Calu3 (cell line): ENCODE measurements around the gene CNGB1. TPM values are rescaled to one million over a fixed set of nuclear protein-coding genes. Genes with fewer than 3 reads are reported as not detected.
"Not testable (repeated sequence)": the region's sequence is repeated elsewhere in the genome, so short reads cannot be mapped to it uniquely, and the experiment has no call there.

Experiments used
- BruUV-seq: library from RNA; stranded (reverse); fragments of 400-500 nt; replicated peaks from 2 replicates; lab custom pipeline; 2021; lab: Mats Ljungman, UMichigan
- CTCF ChIA-PET: fragments of 300-600 bp; sonication (Branson Sonifier 250); formaldehyde crosslinking; loops from one replicate; lab custom pipeline; 2022; ENCODE audit warnings: antibody characterized with exemption; lab: Charles Lee
- DNase-seq: peaks from one replicate; pipeline ENCODE4 v3.0.0; 2022
- H3K27ac Mint-ChIP-seq: one replicate; pipeline ENCODE4 v1.8.0; 2022; ENCODE audit warnings: mixed read lengths; ENCODE audit not compliant: unreplicated experiment
- H3K27me3 Mint-ChIP-seq: one replicate; pipeline ENCODE4 v1.8.0; 2022; ENCODE audit warnings: mixed read lengths; ENCODE audit not compliant: unreplicated experiment
- H3K36me3 Mint-ChIP-seq: one replicate; pipeline ENCODE4 v1.8.0; 2022; ENCODE audit warnings: mild to moderate bottlenecking, moderate library complexity, mixed read lengths; ENCODE audit not compliant: insufficient read depth, unreplicated experiment
- H3K4me1 Mint-ChIP-seq: one replicate; pipeline ENCODE4 v1.8.0; 2022; ENCODE audit warnings: mild to moderate bottlenecking, low read depth, mixed read lengths; ENCODE audit not compliant: unreplicated experiment
- H3K4me3 Mint-ChIP-seq: one replicate; pipeline ENCODE4 v1.8.0; 2022; ENCODE audit warnings: mild to moderate bottlenecking, low read depth, moderate library complexity, mixed read lengths; ENCODE audit not compliant: unreplicated experiment
- H3K9me3 Mint-ChIP-seq: one replicate; pipeline ENCODE4 v1.8.0; 2022; ENCODE audit warnings: low read depth, mixed read lengths; ENCODE audit not compliant: unreplicated experiment
- intact Hi-C: fragments of 100-400 bp; cut with micrococcal nuclease; formaldehyde crosslinking; loops from one replicate; pipeline ENCODE4 v1.10.0; 2022; ENCODE audit not compliant: unreplicated experiment
- total RNA-seq: library from RNA; stranded (reverse); gene quantifications from 2 replicates; pipeline ENCODE4 v1.2.3, GENCODE V29; 2022
- TF ChIP-seq, protein P1 (sequence below): fragments of 200-600 bp; IDR thresholded peaks from one replicate; pipeline ENCODE4 v1.8.0; 2022; ENCODE audit warnings: antibody characterized with exemption; ENCODE audit not compliant: unreplicated experiment

CNGB1 gene
- total RNA-seq, 1 experiment from 2014 or later = 0.19 TPM

DNA sequence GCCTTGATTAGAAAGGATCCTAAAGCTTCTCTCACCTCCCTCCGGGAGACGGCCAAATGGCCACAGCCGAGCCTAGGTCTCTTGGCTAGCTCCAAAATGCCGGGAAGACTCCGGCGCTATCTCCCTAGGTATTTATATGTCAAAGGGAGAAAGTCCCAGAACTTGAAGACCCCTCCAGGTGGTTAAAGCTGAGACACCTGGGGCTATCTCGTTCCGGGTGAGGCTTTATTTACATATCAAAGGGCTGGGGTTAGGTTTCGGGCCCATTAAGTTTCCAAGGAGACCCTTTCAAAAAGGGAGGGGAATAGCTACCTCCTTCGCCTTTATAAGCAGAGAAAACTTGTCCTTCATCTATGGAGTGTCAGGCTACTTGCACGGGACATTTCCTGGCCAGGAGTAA, 97.7 kb downstream of the CNGB1 start:
- Mint-ChIP-seq H3K4me1 (peaks cover 18% of the 10 kb centered on the region), H3K27ac (no peak overlapping the region), H3K9me3 (no peaks in the 10 kb centered on the region), H3K4me3 (no peak overlapping the region), H3K36me3 (no peaks in the 10 kb centered on the region), H3K27me3 (no peaks in the 10 kb centered on the region)
- no TSS peak for BruUV-seq
- DNase-seq = no peak
- CTCF ChIA-PET = no interaction called here
- intact Hi-C loops = no loop called here
- TF ChIP-seq, protein P1, sequence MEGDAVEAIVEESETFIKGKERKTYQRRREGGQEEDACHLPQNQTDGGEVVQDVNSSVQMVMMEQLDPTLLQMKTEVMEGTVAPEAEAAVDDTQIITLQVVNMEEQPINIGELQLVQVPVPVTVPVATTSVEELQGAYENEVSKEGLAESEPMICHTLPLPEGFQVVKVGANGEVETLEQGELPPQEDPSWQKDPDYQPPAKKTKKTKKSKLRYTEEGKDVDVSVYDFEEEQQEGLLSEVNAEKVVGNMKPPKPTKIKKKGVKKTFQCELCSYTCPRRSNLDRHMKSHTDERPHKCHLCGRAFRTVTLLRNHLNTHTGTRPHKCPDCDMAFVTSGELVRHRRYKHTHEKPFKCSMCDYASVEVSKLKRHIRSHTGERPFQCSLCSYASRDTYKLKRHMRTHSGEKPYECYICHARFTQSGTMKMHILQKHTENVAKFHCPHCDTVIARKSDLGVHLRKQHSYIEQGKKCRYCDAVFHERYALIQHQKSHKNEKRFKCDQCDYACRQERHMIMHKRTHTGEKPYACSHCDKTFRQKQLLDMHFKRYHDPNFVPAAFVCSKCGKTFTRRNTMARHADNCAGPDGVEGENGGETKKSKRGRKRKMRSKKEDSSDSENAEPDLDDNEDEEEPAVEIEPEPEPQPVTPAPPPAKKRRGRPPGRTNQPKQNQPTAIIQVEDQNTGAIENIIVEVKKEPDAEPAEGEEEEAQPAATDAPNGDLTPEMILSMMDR = no peak

DNA sequence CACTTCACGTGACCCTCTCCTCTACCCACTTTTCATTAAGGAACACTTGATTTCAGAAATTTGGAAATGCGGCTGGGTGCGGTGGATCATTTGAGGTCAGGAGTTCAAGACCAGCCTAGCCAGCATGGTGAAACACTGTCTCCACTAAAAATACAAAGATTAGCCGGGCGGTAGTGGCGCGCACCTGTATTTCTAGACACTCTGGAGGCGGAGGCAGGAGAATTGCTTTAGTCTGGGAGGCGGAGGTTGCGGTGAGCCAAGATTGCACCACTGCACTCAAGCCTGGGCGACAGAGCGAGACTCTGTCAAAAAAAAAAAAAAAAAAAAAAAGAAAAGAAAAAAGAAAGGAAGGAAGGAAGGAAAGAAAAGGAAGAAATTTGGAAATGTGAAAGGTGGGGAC, 98.2 kb downstream of the CNGB1 start:
- intact Hi-C loops, H3K9me3 Mint-ChIP-seq, H3K36me3 Mint-ChIP-seq, DNase-seq, CTCF ChIA-PET, BruUV-seq, H3K4me3 Mint-ChIP-seq, H3K27ac Mint-ChIP-seq, H3K27me3 Mint-ChIP-seq: not testable (repeated sequence)
- H3K4me1 Mint-ChIP-seq = peaks cover 18% of the 10 kb centered on the region

DNA sequence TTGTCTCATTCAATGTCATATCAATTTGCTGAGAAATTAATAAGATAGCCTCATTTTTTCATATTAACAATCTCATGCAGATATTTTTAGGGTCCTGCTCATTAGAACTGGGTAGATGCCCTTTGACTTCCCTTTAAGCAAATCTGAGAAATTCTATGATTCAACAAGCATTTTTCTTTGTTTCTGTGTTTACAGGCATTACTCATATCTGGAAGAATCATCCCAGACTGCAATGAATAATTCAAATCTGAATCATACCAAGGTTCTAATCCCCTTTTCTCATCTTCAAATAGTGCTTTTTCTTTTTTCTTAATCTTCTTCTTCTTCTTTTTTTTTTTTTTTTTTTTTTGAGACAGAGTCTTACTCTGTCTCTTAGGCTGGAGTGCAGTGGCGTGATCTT, 99.5 kb downstream of the CNGB1 start:
- H3K9me3 Mint-ChIP-seq = no peaks in the 10 kb centered on the region
- no peak for DNase-seq
- no peaks in the 10 kb centered on the region for H3K27me3 Mint-ChIP-seq
- H3K4me3 Mint-ChIP-seq = no peak overlapping the region
- CTCF ChIA-PET = no interaction called here
- H3K36me3 Mint-ChIP-seq = no peaks in the 10 kb centered on the region
- TF ChIP-seq, protein P1 = no peak
- H3K4me1 Mint-ChIP-seq = peaks cover 18% of the 10 kb centered on the region
- no peak overlapping the region for H3K27ac Mint-ChIP-seq
- intact Hi-C loops = no loop called here
- no TSS peak for BruUV-seq

DNA sequence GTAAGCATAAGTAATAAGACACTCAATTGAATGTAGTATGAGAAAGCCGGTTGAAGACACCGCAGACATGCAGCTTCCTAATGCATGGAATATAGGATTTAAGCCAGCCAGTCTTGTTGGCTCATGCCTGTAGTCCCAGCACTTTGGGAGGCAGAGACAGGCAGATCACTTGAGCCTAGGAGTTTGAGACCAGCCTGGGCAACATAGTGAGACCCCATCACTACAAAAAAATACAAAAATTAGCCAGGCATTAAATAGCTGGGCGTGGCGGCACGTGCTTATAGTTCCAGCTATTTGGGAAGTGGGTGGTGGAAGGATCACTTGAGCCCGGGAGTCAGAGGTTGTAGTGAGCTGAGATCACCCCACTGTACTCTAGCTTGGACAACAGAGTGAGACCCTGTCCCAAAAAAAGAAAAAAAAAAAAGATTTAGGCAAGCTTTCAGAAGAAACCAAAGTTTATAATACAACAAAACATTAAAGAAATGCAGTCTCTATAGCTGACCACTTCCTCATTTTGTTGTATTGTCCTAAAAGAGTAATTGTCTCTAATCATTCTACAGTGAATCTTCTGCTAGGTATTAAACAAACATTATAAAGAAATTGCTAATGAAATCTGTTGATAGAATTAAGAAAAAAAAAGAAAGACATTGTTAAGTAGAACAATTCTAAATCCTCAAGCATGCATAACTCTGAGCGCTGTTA, 100.0 kb downstream of the CNGB1 start:
- no TSS peak for BruUV-seq
- H3K27me3 Mint-ChIP-seq = no peaks in the 10 kb centered on the region
- H3K27ac Mint-ChIP-seq = no peak overlapping the region
- intact Hi-C loops = no loop called here
- no peak for DNase-seq
- H3K4me3 Mint-ChIP-seq = no peak overlapping the region
- CTCF ChIA-PET = interaction anchor here (0.6 kb wide), 1 partner anchor 21 kb away, joined by 3 read pairs; no protein-coding TSS in a partner anchor
- TF ChIP-seq, protein P1 = no peak
- H3K4me1 Mint-ChIP-seq = peaks cover 18% of the 10 kb centered on the region
- no peaks in the 10 kb centered on the region for H3K9me3 Mint-ChIP-seq
- H3K36me3 Mint-ChIP-seq = no peaks in the 10 kb centered on the region

DNA sequence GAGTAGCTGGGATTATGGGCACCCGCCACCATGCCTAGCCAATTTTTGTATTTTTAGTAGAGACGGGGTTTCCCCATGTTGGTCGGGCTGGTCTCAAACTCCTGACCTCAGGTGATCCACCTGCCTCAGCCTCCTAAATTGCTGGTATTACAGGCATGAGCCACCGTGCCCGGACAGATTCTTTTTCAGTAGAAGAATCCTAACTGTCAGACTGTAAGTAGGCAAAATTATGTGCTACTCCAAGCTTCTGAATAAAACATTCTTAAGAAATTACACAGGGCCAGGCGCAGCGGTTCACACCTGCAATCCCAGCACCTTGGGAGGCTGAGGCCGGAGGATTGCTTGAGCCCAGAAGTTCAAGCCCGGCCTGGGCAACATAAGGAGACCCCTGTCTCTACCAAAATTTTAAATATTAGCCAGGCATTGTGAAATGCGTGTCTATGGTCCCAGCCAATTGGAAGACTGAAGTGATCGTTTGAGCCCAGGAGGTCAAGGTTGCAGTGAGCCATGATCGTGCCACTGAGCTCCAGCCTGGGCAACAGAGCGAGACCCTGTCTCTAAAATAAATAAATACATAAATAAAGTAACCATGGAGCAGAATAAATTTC, 101.9 kb downstream of the CNGB1 start:
- H3K27me3 Mint-ChIP-seq = no peaks in the 10 kb centered on the region
- H3K4me3 Mint-ChIP-seq = no peak overlapping the region
- DNase-seq = no peak
- no peak overlapping the region for H3K27ac Mint-ChIP-seq
- H3K4me1 Mint-ChIP-seq = peaks cover 18% of the 10 kb centered on the region
- no peaks in the 10 kb centered on the region for H3K9me3 Mint-ChIP-seq
- no TSS peak for BruUV-seq
- no peaks in the 10 kb centered on the region for H3K36me3 Mint-ChIP-seq
- intact Hi-C loops = no loop called here
- TF ChIP-seq, protein P1 = no peak
- CTCF ChIA-PET = no interaction called here
